ENCODE results near the gene APOL3. TPM values are rescaled to one million over a fixed set of nuclear protein-coding genes. Genes with fewer than 3 reads are reported as not detected.
"Not testable (repeated sequence)": the region's sequence is repeated elsewhere in the genome, so short reads cannot be mapped to it uniquely, and the experiment has no call there.

Gene APOL3
- total RNA-seq, 1 experiment from 2014 or later, result not detected

DNA sequence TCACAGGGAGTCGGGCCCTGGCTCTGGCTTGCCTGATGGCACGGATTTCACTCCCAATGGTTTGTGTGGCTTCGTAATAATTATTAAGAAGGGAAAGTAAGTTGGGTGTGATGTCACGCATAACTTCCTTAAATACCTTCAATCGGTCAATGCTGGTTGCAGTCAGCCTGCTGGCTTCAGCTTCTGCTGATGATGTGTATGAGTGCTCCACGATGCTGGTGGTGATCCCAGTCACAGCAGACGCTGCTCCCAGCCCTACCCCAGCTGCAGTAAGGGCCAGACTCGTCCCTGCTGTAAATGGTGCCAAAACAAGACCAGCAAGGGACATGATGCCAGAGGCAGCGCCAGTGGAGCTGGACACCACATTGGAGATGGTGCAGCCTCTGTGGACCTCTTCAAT is 19.1 kb downstream of the APOL3 start:
- Mint-ChIP-seq H3K27me3 (ENCODE audit: low read depth) (peaks cover 11% of the 10 kb centered on the region), H3K4me1 (peaks cover 32 to 45% of the 10 kb centered on the region in 2 experiments), H3K36me3 (ENCODE audit: insufficient read depth in 1 of 3, low read depth in 3 of 3) (no peaks in the 10 kb centered on the region), H3K9me3 (no peaks in the 10 kb centered on the region), H3K27ac (no peak overlapping the region), H3K4me3 (no peak overlapping the region)
- no peak overlapping the region for H4K8ac ChIP-seq (replicated peaks; ENCODE audit: insufficient read length, low read depth, low read length)
- H3K9me3 ChIP-seq (ENCODE audit: control insufficient read depth, low read depth, low read length), result no peaks in the 10 kb centered on the region
- H3K79me1 ChIP-seq (ENCODE audit: insufficient read depth, low read depth, low read length, poor library complexity, severe bottlenecking), result no peaks in the 10 kb centered on the region
- no peak overlapping the region for H3K18ac ChIP-seq (ENCODE audit: insufficient read length, low read depth, low read length)
- no peak overlapping the region for H3K56ac ChIP-seq (ENCODE audit: insufficient read length, low read depth, low read length)
- no peak overlapping the region for H3K4me2 ChIP-seq (ENCODE audit: insufficient read depth, insufficient read length, low read length)
- TF ChIP-seq, protein P1, sequence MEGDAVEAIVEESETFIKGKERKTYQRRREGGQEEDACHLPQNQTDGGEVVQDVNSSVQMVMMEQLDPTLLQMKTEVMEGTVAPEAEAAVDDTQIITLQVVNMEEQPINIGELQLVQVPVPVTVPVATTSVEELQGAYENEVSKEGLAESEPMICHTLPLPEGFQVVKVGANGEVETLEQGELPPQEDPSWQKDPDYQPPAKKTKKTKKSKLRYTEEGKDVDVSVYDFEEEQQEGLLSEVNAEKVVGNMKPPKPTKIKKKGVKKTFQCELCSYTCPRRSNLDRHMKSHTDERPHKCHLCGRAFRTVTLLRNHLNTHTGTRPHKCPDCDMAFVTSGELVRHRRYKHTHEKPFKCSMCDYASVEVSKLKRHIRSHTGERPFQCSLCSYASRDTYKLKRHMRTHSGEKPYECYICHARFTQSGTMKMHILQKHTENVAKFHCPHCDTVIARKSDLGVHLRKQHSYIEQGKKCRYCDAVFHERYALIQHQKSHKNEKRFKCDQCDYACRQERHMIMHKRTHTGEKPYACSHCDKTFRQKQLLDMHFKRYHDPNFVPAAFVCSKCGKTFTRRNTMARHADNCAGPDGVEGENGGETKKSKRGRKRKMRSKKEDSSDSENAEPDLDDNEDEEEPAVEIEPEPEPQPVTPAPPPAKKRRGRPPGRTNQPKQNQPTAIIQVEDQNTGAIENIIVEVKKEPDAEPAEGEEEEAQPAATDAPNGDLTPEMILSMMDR (conservative IDR thresholded peaks at IDR 0.05), result no peak
- no CpG with 5 or more reads among the region's 9 CpGs for WGBS (ENCODE audit: extremely low coverage, insufficient read length, low lambda C conversion rate)
- H4K20me1 ChIP-seq (ENCODE audit: control insufficient read depth, insufficient read depth, insufficient read length), result peaks cover 3% of the 10 kb centered on the region
- H3T11ph ChIP-seq (ENCODE audit: low read length), result no peak overlapping the region
- no peak overlapping the region; the same call in 1 of the 2 replicates for H3K14ac ChIP-seq (ENCODE audit: insufficient read depth, low read length)
- no peak overlapping the region for H2AFZ ChIP-seq (ENCODE audit: low read length)
- peaks cover 10% of the 10 kb centered on the region; the same call in 1 of the 2 replicates for H3K4me1 ChIP-seq (ENCODE audit: insufficient read depth, low read length)
- no peak overlapping the region for H2AK5ac ChIP-seq (ENCODE audit: insufficient read length, low read length)
- H3K79me2 ChIP-seq (ENCODE audit: insufficient read depth, low read length), result no peaks in the 10 kb centered on the region
- no peak overlapping the region for H2BK5ac ChIP-seq (ENCODE audit: insufficient read length, low read length)
- H3K23me2 ChIP-seq (ENCODE audit: insufficient read length, low read depth, low read length, poor library complexity, severe bottlenecking), result no peaks in the 10 kb centered on the region
- H3K27ac ChIP-seq (ENCODE audit: insufficient read length, low read depth, low read length), result no peak overlapping the region
- no peak overlapping the region for H4K5ac ChIP-seq (ENCODE audit: insufficient read length, low read depth, low read length)
- DNase-seq, result no peak
- H2BK20ac ChIP-seq (ENCODE audit: low read depth, low read length, poor library complexity, severe bottlenecking), result no peak overlapping the region
- H3K9ac ChIP-seq (ENCODE audit: extremely low read depth, insufficient read length, low read length), result no peak overlapping the region
- H2BK15ac ChIP-seq (ENCODE audit: low read depth, low read length), result no peak overlapping the region
- H4K91ac ChIP-seq (ENCODE audit: insufficient read length, low read depth, low read length), result no peak overlapping the region
- H2BK12ac ChIP-seq (ENCODE audit: insufficient read length, low read depth, low read length), result no peak overlapping the region
- no peak overlapping the region for H2BK120ac ChIP-seq (ENCODE audit: low read depth, low read length, poor library complexity, severe bottlenecking)
- no peaks in the 10 kb centered on the region; the same call in 1 of the 2 replicates for H3K27me3 ChIP-seq (ENCODE audit: insufficient read depth, low read length)
- H3K4ac ChIP-seq (ENCODE audit: low read depth, low read length), result no peak overlapping the region
- no peak overlapping the region for H3K23ac ChIP-seq (ENCODE audit: insufficient read length, low read depth, low read length)

DNA sequence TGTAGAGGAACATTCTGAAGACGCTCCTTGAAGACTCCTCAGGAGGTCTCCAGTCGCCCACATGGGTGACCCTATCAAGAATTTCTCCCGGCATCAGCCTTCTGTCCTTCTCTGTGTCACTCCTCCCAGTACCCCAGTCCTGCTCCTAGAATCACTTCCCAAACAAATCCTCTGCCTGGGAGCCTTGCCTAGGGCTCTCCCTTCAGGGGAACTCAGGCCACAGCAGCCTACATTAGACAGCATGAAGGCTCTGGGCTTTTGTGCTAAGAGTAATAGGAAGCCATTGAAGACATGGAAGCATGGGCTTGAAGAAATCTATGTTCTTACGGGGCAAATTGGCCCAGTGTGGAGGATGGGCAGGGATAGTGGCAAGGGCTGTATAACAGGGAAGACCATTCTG is 21.8 kb downstream of the APOL3 start:
- not testable (repeated sequence) for H3K27ac Mint-ChIP-seq; H3K79me1 ChIP-seq (ENCODE audit: insufficient read depth, low read depth, low read length, poor library complexity, severe bottlenecking); H2BK5ac ChIP-seq (ENCODE audit: insufficient read length, low read length); H3K4me2 ChIP-seq (ENCODE audit: insufficient read depth, insufficient read length, low read length); H4K91ac ChIP-seq (ENCODE audit: insufficient read length, low read depth, low read length); H2BK120ac ChIP-seq (ENCODE audit: low read depth, low read length, poor library complexity, severe bottlenecking); H4K5ac ChIP-seq (ENCODE audit: insufficient read length, low read depth, low read length); H3K18ac ChIP-seq (ENCODE audit: insufficient read length, low read depth, low read length); H4K20me1 ChIP-seq (ENCODE audit: control insufficient read depth, insufficient read depth, insufficient read length); H3K79me2 ChIP-seq (ENCODE audit: insufficient read depth, low read length); H2AFZ ChIP-seq (ENCODE audit: low read length); H3K36me3 Mint-ChIP-seq (ENCODE audit: insufficient read depth in 1 of 3, low read depth in 3 of 3); DNase-seq; H4K8ac ChIP-seq (replicated peaks; ENCODE audit: insufficient read length, low read depth, low read length); H3K27me3 ChIP-seq (ENCODE audit: insufficient read depth, low read length); H3K4me3 Mint-ChIP-seq; H2BK15ac ChIP-seq (ENCODE audit: low read depth, low read length); H2BK20ac ChIP-seq (ENCODE audit: low read depth, low read length, poor library complexity, severe bottlenecking); H3K56ac ChIP-seq (ENCODE audit: insufficient read length, low read depth, low read length); H3K9ac ChIP-seq (ENCODE audit: extremely low read depth, insufficient read length, low read length); H3K4me1 ChIP-seq (ENCODE audit: insufficient read depth, low read length); H3K23ac ChIP-seq (ENCODE audit: insufficient read length, low read depth, low read length); H3T11ph ChIP-seq (ENCODE audit: low read length); H2AK5ac ChIP-seq (ENCODE audit: insufficient read length, low read length); H3K9me3 Mint-ChIP-seq; H3K14ac ChIP-seq (ENCODE audit: insufficient read depth, low read length); H3K27ac ChIP-seq (ENCODE audit: insufficient read length, low read depth, low read length); H2BK12ac ChIP-seq (ENCODE audit: insufficient read length, low read depth, low read length); H3K4ac ChIP-seq (ENCODE audit: low read depth, low read length); H3K23me2 ChIP-seq (ENCODE audit: insufficient read length, low read depth, low read length, poor library complexity, severe bottlenecking); H3K9me3 ChIP-seq (ENCODE audit: control insufficient read depth, low read depth, low read length)
- H3K27me3 Mint-ChIP-seq (ENCODE audit: low read depth), result peaks cover 12% of the 10 kb centered on the region
- peaks cover 17 to 24% of the 10 kb centered on the region in 2 experiments for H3K4me1 Mint-ChIP-seq
- WGBS (ENCODE audit: extremely low coverage, insufficient read length, low lambda C conversion rate), result no CpG with 5 or more reads among the region's 4 CpGs
